ENCODE results near the gene ESF1. TPM values are rescaled to one million over a fixed set of nuclear protein-coding genes. Genes with fewer than 3 reads are reported as not detected.

ESF1 gene
- total RNA-seq, 1 experiment from 2014 or later: 36.9 TPM

DNA sequence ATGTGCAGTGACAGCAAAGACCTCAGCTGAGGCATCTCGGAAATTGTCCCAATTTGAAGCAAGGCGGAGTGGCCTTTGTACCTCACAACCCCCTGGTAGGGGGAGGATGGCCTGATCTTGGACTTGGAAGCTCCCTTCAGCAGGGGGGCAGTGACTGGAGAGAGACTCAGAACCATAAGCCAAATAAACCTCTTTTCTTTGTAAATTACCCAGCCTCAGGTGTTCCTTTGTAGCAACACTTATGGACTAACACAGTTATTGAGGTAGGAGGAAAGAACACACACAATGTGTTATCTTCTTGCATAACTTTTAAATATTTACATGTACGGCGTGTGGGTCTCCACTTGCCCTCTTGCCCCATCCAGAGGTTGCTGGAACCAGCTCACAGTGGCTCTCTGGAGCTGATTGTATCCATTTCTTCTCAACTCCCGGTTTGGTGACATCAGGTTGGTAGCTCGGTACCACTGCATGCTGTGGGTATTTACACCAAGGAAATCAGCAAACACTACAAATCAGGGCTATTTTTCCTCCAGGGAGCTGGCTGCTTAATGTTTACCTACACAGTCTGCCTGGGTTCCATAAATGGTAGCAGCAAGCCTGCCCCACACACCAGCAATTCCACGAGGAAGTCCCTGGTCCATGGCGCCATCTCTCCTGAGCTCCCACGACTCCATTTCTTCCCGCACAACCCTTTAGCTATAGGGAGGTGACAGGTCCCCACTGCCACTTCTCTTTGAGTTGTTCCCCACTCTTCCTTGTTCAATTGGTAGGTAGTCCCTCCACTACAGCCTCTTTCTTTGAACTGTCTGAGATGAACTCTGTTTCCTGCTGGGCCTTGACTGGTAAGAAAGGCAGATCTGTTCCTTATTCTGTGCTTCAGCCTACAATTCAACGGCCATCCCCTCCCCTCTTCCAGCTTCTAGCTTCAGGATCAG lies 91.7 kb downstream of the ESF1 start:
- Mint-ChIP-seq H3K27me3 (ENCODE audit: low read depth) (no peaks in the 10 kb centered on the region), H3K27ac (no peak overlapping the region; a peak in 1 of 7 replicates), H3K4me3 (no peak overlapping the region), H3K9me3 (peaks cover 0 to 2% of the 10 kb centered on the region in 2 experiments; a peak in 1 of 5 replicates), H3K36me3 (ENCODE audit: insufficient read depth in 1 of 3, low read depth in 3 of 3) (no peaks in the 10 kb centered on the region; a peak in 1 of 7 replicates), H3K4me1 (no peaks in the 10 kb centered on the region)
- no peak for DNase-seq
- Histone ChIP-seq H2BK20ac (ENCODE audit: low read depth, low read length, poor library complexity, severe bottlenecking) (no peak overlapping the region), H2AK5ac (ENCODE audit: insufficient read length, low read length) (no peak overlapping the region), H3K23me2 (ENCODE audit: insufficient read length, low read depth, low read length, poor library complexity, severe bottlenecking) (no peaks in the 10 kb centered on the region), H4K20me1 (ENCODE audit: control insufficient read depth, insufficient read depth, insufficient read length) (no peaks in the 10 kb centered on the region), H3K79me2 (ENCODE audit: insufficient read depth, low read length) (no peaks in the 10 kb centered on the region), H3K4me2 (ENCODE audit: insufficient read depth, insufficient read length, low read length) (no peak overlapping the region), H3K4ac (ENCODE audit: low read depth, low read length) (no peak overlapping the region), H3T11ph (ENCODE audit: low read length) (no peak overlapping the region), H2AFZ (ENCODE audit: low read length) (no peak overlapping the region), H2BK120ac (ENCODE audit: low read depth, low read length, poor library complexity, severe bottlenecking) (no peak overlapping the region), H2BK5ac (ENCODE audit: insufficient read length, low read length) (no peak overlapping the region), H4K5ac (ENCODE audit: insufficient read length, low read depth, low read length) (no peak overlapping the region), H3K56ac (ENCODE audit: insufficient read length, low read depth, low read length) (no peak overlapping the region), H3K18ac (ENCODE audit: insufficient read length, low read depth, low read length) (no peak overlapping the region), H3K14ac (ENCODE audit: insufficient read depth, low read length) (no peak overlapping the region), H3K27ac (ENCODE audit: insufficient read length, low read depth, low read length) (no peak overlapping the region), H3K27me3 (ENCODE audit: insufficient read depth, low read length) (no peaks in the 10 kb centered on the region), H2BK12ac (ENCODE audit: insufficient read length, low read depth, low read length) (no peak overlapping the region), H3K23ac (ENCODE audit: insufficient read length, low read depth, low read length) (no peak overlapping the region), H4K91ac (ENCODE audit: insufficient read length, low read depth, low read length) (no peak overlapping the region), H3K9ac (ENCODE audit: extremely low read depth, insufficient read length, low read length) (no peak overlapping the region), H3K4me1 (ENCODE audit: insufficient read depth, low read length) (no peaks in the 10 kb centered on the region), H2BK15ac (ENCODE audit: low read depth, low read length) (no peak overlapping the region), H4K8ac (replicated peaks; ENCODE audit: insufficient read length, low read depth, low read length) (no peak overlapping the region), H3K79me1 (ENCODE audit: insufficient read depth, low read depth, low read length, poor library complexity, severe bottlenecking) (no peaks in the 10 kb centered on the region), H3K9me3 (ENCODE audit: control insufficient read depth, low read depth, low read length) (no peaks in the 10 kb centered on the region)
- no CpG with 5 or more reads among the region's 11 CpGs for WGBS (ENCODE audit: extremely low coverage, insufficient read length, low lambda C conversion rate)
- TF ChIP-seq, protein P1, sequence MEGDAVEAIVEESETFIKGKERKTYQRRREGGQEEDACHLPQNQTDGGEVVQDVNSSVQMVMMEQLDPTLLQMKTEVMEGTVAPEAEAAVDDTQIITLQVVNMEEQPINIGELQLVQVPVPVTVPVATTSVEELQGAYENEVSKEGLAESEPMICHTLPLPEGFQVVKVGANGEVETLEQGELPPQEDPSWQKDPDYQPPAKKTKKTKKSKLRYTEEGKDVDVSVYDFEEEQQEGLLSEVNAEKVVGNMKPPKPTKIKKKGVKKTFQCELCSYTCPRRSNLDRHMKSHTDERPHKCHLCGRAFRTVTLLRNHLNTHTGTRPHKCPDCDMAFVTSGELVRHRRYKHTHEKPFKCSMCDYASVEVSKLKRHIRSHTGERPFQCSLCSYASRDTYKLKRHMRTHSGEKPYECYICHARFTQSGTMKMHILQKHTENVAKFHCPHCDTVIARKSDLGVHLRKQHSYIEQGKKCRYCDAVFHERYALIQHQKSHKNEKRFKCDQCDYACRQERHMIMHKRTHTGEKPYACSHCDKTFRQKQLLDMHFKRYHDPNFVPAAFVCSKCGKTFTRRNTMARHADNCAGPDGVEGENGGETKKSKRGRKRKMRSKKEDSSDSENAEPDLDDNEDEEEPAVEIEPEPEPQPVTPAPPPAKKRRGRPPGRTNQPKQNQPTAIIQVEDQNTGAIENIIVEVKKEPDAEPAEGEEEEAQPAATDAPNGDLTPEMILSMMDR (conservative IDR thresholded peaks at IDR 0.05): no peak

Measured in H9 (cell line).